ENCODE measurements around the gene RDX. TPM values are rescaled to one million over a fixed set of nuclear protein-coding genes. Genes with fewer than 3 reads are reported as not detected.

Gene RDX
- total RNA-seq, 1 experiment from 2014 or later: 131 TPM

- peaks cover 33 to 54% of the 10 kb centered on the region in 2 experiments for H3K4me1 ChIP-seq (ENCODE audit: control insufficient read depth in 1 of 2, insufficient read depth in 2 of 2, low read length in 2 of 2)
- peak overlapping the region; percentile 52 for H3K4me2 ChIP-seq (ENCODE audit: low read length)
- peaks cover 15% of the 10 kb centered on the region; the same call in 1 of the 2 replicates for H4K20me1 ChIP-seq (ENCODE audit: insufficient read depth)
- no peaks in the 10 kb centered on the region for H3K36me3 ChIP-seq (ENCODE audit: control insufficient read depth in 1 of 2, insufficient read depth in 2 of 2, low read length in 2 of 2)
- no peak overlapping the region for H3K4me3 ChIP-seq (replicated peaks in 1 of 2; ENCODE audit: low read depth in 1 of 2, low read length in 2 of 2)
- intact Hi-C loops (cut with micrococcal nuclease): no loop called here
- ChIA-PET RAD21 (ENCODE audit: low non-redundant PET in 1 of 2, low total read pairs in 2 of 2, uncharacterized antibody in 2 of 2, unreplicated experiment in 2 of 2) (no interaction called here), POLR2A (no interaction called here), CTCF (no interaction called here)
- H3K9me2 ChIP-seq (ENCODE audit: insufficient read depth): no peaks in the 10 kb centered on the region
- BruUV-seq (replicated peaks): no TSS peak
- H3K27me3 ChIP-seq (ENCODE audit: insufficient read depth, low read length): no peaks in the 10 kb centered on the region
- no peak overlapping the region for H3K9ac ChIP-seq (ENCODE audit: low read length)
- H3K79me2 ChIP-seq (ENCODE audit: insufficient read depth, low read length): peaks cover 100% of the 10 kb centered on the region
- TF ChIP-seq RAD21 (IDR thresholded peaks at IDR 0.05; ENCODE audit: low read depth) (no peak), ZFX (IDR thresholded peaks at IDR 0.05) (no peak), EZH2 (IDR thresholded peaks at IDR 0.05) (no peak)
- ATAC-seq: no peak
- DNase-seq (ENCODE audit: low read depth, low spot score): no peak
- no peaks in the 10 kb centered on the region for H3K9me3 ChIP-seq (ENCODE audit: control insufficient read depth in 1 of 2, insufficient read depth in 1 of 2, low read depth in 1 of 2, low read length in 2 of 2)
- H2AFZ ChIP-seq (ENCODE audit: low read depth, low read length, poor library complexity, severe bottlenecking): no peak overlapping the region
- H3K27ac ChIP-seq (ENCODE audit: low read depth, low read length): no peak overlapping the region
Observed at GRCh38 chr11:110290591-110291334, 5.7 kb downstream of the RDX start.

GRCh38 chr11:110289472-110289871 is 6.9 kb downstream of the RDX start:
- peak overlapping the region; percentile 52 for H3K4me2 ChIP-seq (ENCODE audit: low read length)
- no peak overlapping the region for H3K9ac ChIP-seq (ENCODE audit: low read length)
- no peaks in the 10 kb centered on the region for H3K27me3 ChIP-seq (ENCODE audit: insufficient read depth, low read length)
- no peaks in the 10 kb centered on the region for H3K9me3 ChIP-seq (ENCODE audit: control insufficient read depth in 1 of 2, insufficient read depth in 1 of 2, low read depth in 1 of 2, low read length in 2 of 2)
- DNase-seq (ENCODE audit: low read depth, low spot score): no peak
- H2AFZ ChIP-seq (ENCODE audit: low read depth, low read length, poor library complexity, severe bottlenecking): no peak overlapping the region
- ATAC-seq: peak; percentile 77
- H4K20me1 ChIP-seq (ENCODE audit: insufficient read depth): peaks cover 15% of the 10 kb centered on the region; the same call in 1 of the 2 replicates
- peaks cover 28 to 45% of the 10 kb centered on the region in 2 experiments for H3K4me1 ChIP-seq (ENCODE audit: control insufficient read depth in 1 of 2, insufficient read depth in 2 of 2, low read length in 2 of 2)
- H3K4me3 ChIP-seq (replicated peaks in 1 of 2; ENCODE audit: low read depth in 1 of 2, low read length in 2 of 2): no peak overlapping the region
- H3K36me3 ChIP-seq (ENCODE audit: control insufficient read depth in 1 of 2, insufficient read depth in 2 of 2, low read length in 2 of 2): no peaks in the 10 kb centered on the region
- H3K79me2 ChIP-seq (ENCODE audit: insufficient read depth, low read length): peaks cover 100% of the 10 kb centered on the region
- H3K9me2 ChIP-seq (ENCODE audit: insufficient read depth): no peaks in the 10 kb centered on the region
- intact Hi-C loops (cut with micrococcal nuclease): no loop called here
- TF ChIP-seq CEBPB (IDR thresholded peaks at IDR 0.05; ENCODE audit: low read depth) (no peak), EZH2phosphoT487 (IDR thresholded peaks at IDR 0.05; ENCODE audit: borderline replicate concordance) (no peak), SP1 (IDR thresholded peaks at IDR 0.05; ENCODE audit: low read depth) (no peak), REST (IDR thresholded peaks at IDR 0.05; ENCODE audit: low read depth) (no peak), CBX3 (IDR thresholded peaks at IDR 0.05; ENCODE audit: low read depth) (no peak), ZFX (IDR thresholded peaks at IDR 0.05) (no peak), YY1 (IDR thresholded peaks at IDR 0.05; ENCODE audit: extremely low read depth, insufficient replicate concordance, low read depth, low read length) (no peak), SRF (IDR thresholded peaks at IDR 0.05; ENCODE audit: low read depth) (no peak), TCF7L2 (IDR thresholded peaks at IDR 0.05; ENCODE audit: borderline replicate concordance, extremely low read depth, insufficient read depth, insufficient read length) (no peak), EZH2 (IDR thresholded peaks at IDR 0.05) (no peak), ELF1 (IDR thresholded peaks at IDR 0.05; ENCODE audit: borderline replicate concordance, low read depth) (no peak), RAD21 (IDR thresholded peaks at IDR 0.05; ENCODE audit: low read depth) (no peak)
- TF ChIP-seq, protein P1, sequence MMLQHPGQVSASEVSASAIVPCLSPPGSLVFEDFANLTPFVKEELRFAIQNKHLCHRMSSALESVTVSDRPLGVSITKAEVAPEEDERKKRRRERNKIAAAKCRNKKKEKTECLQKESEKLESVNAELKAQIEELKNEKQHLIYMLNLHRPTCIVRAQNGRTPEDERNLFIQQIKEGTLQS (IDR thresholded peaks at IDR 0.05): no peak
- ChIA-PET RAD21 (ENCODE audit: low non-redundant PET in 1 of 2, low total read pairs in 2 of 2, uncharacterized antibody in 2 of 2, unreplicated experiment in 2 of 2) (no interaction called here), CTCF (no interaction called here), POLR2A (no interaction called here)
- BruUV-seq (replicated peaks): no TSS peak
- H3K27ac ChIP-seq (ENCODE audit: low read depth, low read length): no peak overlapping the region
